K562 (cell line): Measurements from ENCODE around the gene FAM234B. TPM values are rescaled to one million over a fixed set of nuclear protein-coding genes. Genes with fewer than 3 reads are reported as not detected.

Source experiments
- polyA plus RNA-seq, 8 experiments: library from polyadenylated mRNA; depleted of rRNA in 4 of 8; stranded (reverse) in 5 of 8; unstranded in 3 of 8; fragments of >200 nt; fragmentation: Nextera tagmentation in 2 of 8; fragmentation: Illumina TruSeq in 1 of 8; extraction: Ambion mirVana in 2 of 8; extraction: Trizol in 1 of 8; gene quantifications; 2 replicates each; pipeline versions ENCODE4 v1.2.1 to v1.2.3, GENCODE V29; 2011 to 2014; ENCODE audit warnings: inconsistent platforms in 1 of 8, missing spikeins in 1 of 8
- total RNA-seq, 7 experiments: library from RNA; depleted of rRNA in 6 of 7; stranded (reverse); fragments of >200 nt in 6 of 7; fragmentation: Illumina TruSeq in 2 of 7; extraction: Trizol in 2 of 7; gene quantifications; 2 replicates each; pipeline versions ENCODE4 v1.2.1 to v1.2.3, GENCODE V29; 2011 to 2021; ENCODE audit warnings: low replicate concordance in 1 of 7

FAM234B gene
- total and polyA plus RNA-seq, 9 of the 15 experiments (the other 6 are each of a cell fraction or from before 2014, with no cell fraction given) = 1.00 to 4.3 (median 2.0) TPM

Other genes with a start within 250 kb of the FAM234B start
- 41.6 and 42.1 TPM in 2 replicates for gene DDX47, start 231.0 kb upstream of the FAM234B start, total RNA-seq (2014; rRNA removed)
- 66.5 and 71.3 TPM in 2 replicates for gene DDX47, start 231.0 kb upstream of the FAM234B start, total RNA-seq (2014; rRNA removed; fragmentation: Illumina TruSeq; extraction: Trizol)
- 60.6 and 64.4 TPM in 2 replicates for gene DDX47, start 231.0 kb upstream of the FAM234B start, total RNA-seq (2015; rRNA removed; fragmentation: Illumina TruSeq; extraction: Trizol)
- gene DDX47, start 231.0 kb upstream of the FAM234B start, total RNA-seq (2021) = 48.0 and 49.6 TPM in 2 replicates
- 40.8 and 47.0 TPM in 2 replicates for gene DDX47, start 231.0 kb upstream of the FAM234B start, polyA plus RNA-seq (2011; rRNA removed)
- 57.1 and 72.5 TPM in 2 replicates for gene DDX47, start 231.0 kb upstream of the FAM234B start, polyA plus RNA-seq (2014; fragmentation: Illumina TruSeq; extraction: Trizol)
- 100 to 1,000 TPM; 157 to 186 TPM for gene DDX47, start 231.0 kb upstream of the FAM234B start, polyA plus RNA-seq (2014; fragmentation: Nextera tagmentation; extraction: Ambion mirVana)
- 39.4 and 45.8 TPM in 2 replicates for gene DDX47, start 231.0 kb upstream of the FAM234B start, polyA plus RNA-seq (2014; rRNA removed)
- gene GPRC5A, start 152.8 kb upstream of the FAM234B start, total RNA-seq (2014; rRNA removed) = not detected in 2 replicates
- gene GPRC5A, start 152.8 kb upstream of the FAM234B start, total RNA-seq (2014; rRNA removed; fragmentation: Illumina TruSeq; extraction: Trizol) = not detected in 2 replicates
- not detected in 2 replicates for gene GPRC5A, start 152.8 kb upstream of the FAM234B start, total RNA-seq (2015; rRNA removed; fragmentation: Illumina TruSeq; extraction: Trizol)
- gene GPRC5A, start 152.8 kb upstream of the FAM234B start, total RNA-seq (2021) = 0.64 and 0.78 TPM in 2 replicates
- 0.08 and 0.18 TPM in 2 replicates for gene GPRC5A, start 152.8 kb upstream of the FAM234B start, polyA plus RNA-seq (2011; rRNA removed)
- 0.01 and 0.03 TPM in 2 replicates for gene GPRC5A, start 152.8 kb upstream of the FAM234B start, polyA plus RNA-seq (2014; fragmentation: Illumina TruSeq; extraction: Trizol)
- gene GPRC5A, start 152.8 kb upstream of the FAM234B start, polyA plus RNA-seq (2014; fragmentation: Nextera tagmentation; extraction: Ambion mirVana) = not detected
- 0.04 TPM in 1 of 2 replicates, not detected in the other for gene GPRC5A, start 152.8 kb upstream of the FAM234B start, polyA plus RNA-seq (2014; rRNA removed)
- not detected in 2 replicates for gene GPRC5D, start 92.2 kb upstream of the FAM234B start, total RNA-seq (2014; rRNA removed)
- not detected in 2 replicates for gene GPRC5D, start 92.2 kb upstream of the FAM234B start, total RNA-seq (2014; rRNA removed; fragmentation: Illumina TruSeq; extraction: Trizol)
- gene GPRC5D, start 92.2 kb upstream of the FAM234B start, total RNA-seq (2015; rRNA removed; fragmentation: Illumina TruSeq; extraction: Trizol) = not detected in 2 replicates
- not detected in 2 replicates for gene GPRC5D, start 92.2 kb upstream of the FAM234B start, total RNA-seq (2021)
- 0.08 TPM in 1 of 2 replicates, not detected in the other for gene GPRC5D, start 92.2 kb upstream of the FAM234B start, polyA plus RNA-seq (2011; rRNA removed)
- gene GPRC5D, start 92.2 kb upstream of the FAM234B start, polyA plus RNA-seq (2014; fragmentation: Illumina TruSeq; extraction: Trizol) = not detected in 2 replicates
- gene GPRC5D, start 92.2 kb upstream of the FAM234B start, polyA plus RNA-seq (2014; fragmentation: Nextera tagmentation; extraction: Ambion mirVana) = 1 to 10 TPM; 1.0 to 1.1 TPM
- not detected in 2 replicates for gene GPRC5D, start 92.2 kb upstream of the FAM234B start, polyA plus RNA-seq (2014; rRNA removed)
- gene HEBP1, start 44.1 kb upstream of the FAM234B start, total RNA-seq (2014; rRNA removed) = 2.3 and 2.7 TPM in 2 replicates
- gene HEBP1, start 44.1 kb upstream of the FAM234B start, total RNA-seq (2014; rRNA removed; fragmentation: Illumina TruSeq; extraction: Trizol) = 1.3 and 1.8 TPM in 2 replicates
- gene HEBP1, start 44.1 kb upstream of the FAM234B start, total RNA-seq (2015; rRNA removed; fragmentation: Illumina TruSeq; extraction: Trizol) = 1.3 and 1.6 TPM in 2 replicates
- gene HEBP1, start 44.1 kb upstream of the FAM234B start, total RNA-seq (2021) = 8.3 and 8.6 TPM in 2 replicates
- gene HEBP1, start 44.1 kb upstream of the FAM234B start, polyA plus RNA-seq (2011; rRNA removed) = 2.4 and 5.2 TPM in 2 replicates
- gene HEBP1, start 44.1 kb upstream of the FAM234B start, polyA plus RNA-seq (2014; fragmentation: Illumina TruSeq; extraction: Trizol) = 10.1 and 11.1 TPM in 2 replicates
- gene HEBP1, start 44.1 kb upstream of the FAM234B start, polyA plus RNA-seq (2014; fragmentation: Nextera tagmentation; extraction: Ambion mirVana) = 1 to 10 TPM; 1.1 to 1.4 TPM
- 5.1 and 5.4 TPM in 2 replicates for gene HEBP1, start 44.1 kb upstream of the FAM234B start, polyA plus RNA-seq (2014; rRNA removed)
- gene GSG1, start 59.3 kb downstream of the FAM234B start, total RNA-seq (2014; rRNA removed) = not detected in 2 replicates
- gene GSG1, start 59.3 kb downstream of the FAM234B start, total RNA-seq (2014; rRNA removed; fragmentation: Illumina TruSeq; extraction: Trizol) = not detected in 2 replicates
- gene GSG1, start 59.3 kb downstream of the FAM234B start, total RNA-seq (2015; rRNA removed; fragmentation: Illumina TruSeq; extraction: Trizol) = not detected in 2 replicates
- not detected in 2 replicates for gene GSG1, start 59.3 kb downstream of the FAM234B start, total RNA-seq (2021)
- not detected in 2 replicates for gene GSG1, start 59.3 kb downstream of the FAM234B start, polyA plus RNA-seq (2011; rRNA removed)
- gene GSG1, start 59.3 kb downstream of the FAM234B start, polyA plus RNA-seq (2014; fragmentation: Illumina TruSeq; extraction: Trizol) = not detected in 2 replicates
- not detected for gene GSG1, start 59.3 kb downstream of the FAM234B start, polyA plus RNA-seq (2014; fragmentation: Nextera tagmentation; extraction: Ambion mirVana)
- gene GSG1, start 59.3 kb downstream of the FAM234B start, polyA plus RNA-seq (2014; rRNA removed) = not detected in 2 replicates
- not detected in 2 replicates for gene EMP1, start 152.3 kb downstream of the FAM234B start, total RNA-seq (2014; rRNA removed)
- not detected in 2 replicates for gene EMP1, start 152.3 kb downstream of the FAM234B start, total RNA-seq (2014; rRNA removed; fragmentation: Illumina TruSeq; extraction: Trizol)
- not detected in 2 replicates for gene EMP1, start 152.3 kb downstream of the FAM234B start, total RNA-seq (2015; rRNA removed; fragmentation: Illumina TruSeq; extraction: Trizol)
- gene EMP1, start 152.3 kb downstream of the FAM234B start, total RNA-seq (2021) = 0.47 and 0.60 TPM in 2 replicates
- gene EMP1, start 152.3 kb downstream of the FAM234B start, polyA plus RNA-seq (2011; rRNA removed) = 0.10 and 0.12 TPM in 2 replicates
- not detected in 2 replicates for gene EMP1, start 152.3 kb downstream of the FAM234B start, polyA plus RNA-seq (2014; fragmentation: Illumina TruSeq; extraction: Trizol)
- not detected for gene EMP1, start 152.3 kb downstream of the FAM234B start, polyA plus RNA-seq (2014; fragmentation: Nextera tagmentation; extraction: Ambion mirVana)
- 0.03 TPM in 1 of 2 replicates, not detected in the other for gene EMP1, start 152.3 kb downstream of the FAM234B start, polyA plus RNA-seq (2014; rRNA removed)